Stimulated activated CD4-positive, alpha-beta T cell treated with anti-CD3 and anti-CD28 coated beads, Interleukin-12 subunit alpha, Interleukin-12 subunit beta, amount 100 ng/mL, for 24 hours (primary cell): Measurements from ENCODE around the gene DHX29.

Source experiments
- DNase-seq, 2 experiments: peaks; one replicate each; pipeline ENCODE4 v3.0.0-alpha.2; 2020; ENCODE audit warnings: low read depth in 2 of 2

Gene DHX29

GRCh38 chr5:55211184-55211874 is 96.2 kb downstream of the DHX29 start:
- DNase-seq = no peak
